Measurements from ENCODE around the gene EDAR.

Gene EDAR

GRCh38 chr2:108909275-108909823 lies 79.7 kb downstream of the EDAR start:
- DNase-seq (ENCODE audit: low read depth), result no peak
- no peak for TF ChIP-seq CTCF (IDR thresholded peaks at IDR 0.05; ENCODE audit: insufficient read depth, low read depth, low read length, missing control alignments)
- no peak overlapping the region for H3K4me3 ChIP-seq (ENCODE audit: low read length)

- H3K4me3 ChIP-seq (ENCODE audit: low read length), result no peak overlapping the region
- no peak for TF ChIP-seq CTCF (IDR thresholded peaks at IDR 0.05; ENCODE audit: insufficient read depth, low read depth, low read length, missing control alignments)
- DNase-seq (ENCODE audit: low read depth), result no peak
Observed at GRCh38 chr2:108908713-108909070, 80.3 kb downstream of the EDAR start.

- H3K4me3 ChIP-seq (ENCODE audit: low read length), result no peak overlapping the region
- no peak for TF ChIP-seq CTCF (IDR thresholded peaks at IDR 0.05; ENCODE audit: insufficient read depth, low read depth, low read length, missing control alignments)
- no peak for DNase-seq (ENCODE audit: low read depth)
Observed at GRCh38 chr2:108907822-108908712, 81.0 kb downstream of the EDAR start.

GRCh38 chr2:108906403-108907077 lies 82.5 kb downstream of the EDAR start:
- H3K4me3 ChIP-seq (ENCODE audit: low read length), result no peak overlapping the region
- no peak for TF ChIP-seq CTCF (IDR thresholded peaks at IDR 0.05; ENCODE audit: insufficient read depth, low read depth, low read length, missing control alignments)
- no peak for DNase-seq (ENCODE audit: low read depth)

GRCh38 chr2:108905906-108906305 lies 83.1 kb downstream of the EDAR start:
- DNase-seq (ENCODE audit: low read depth), result no peak
- H3K4me3 ChIP-seq (ENCODE audit: low read length), result no peak overlapping the region
- no peak for TF ChIP-seq CTCF (IDR thresholded peaks at IDR 0.05; ENCODE audit: insufficient read depth, low read depth, low read length, missing control alignments)

- no peak for TF ChIP-seq CTCF (IDR thresholded peaks at IDR 0.05; ENCODE audit: insufficient read depth, low read depth, low read length, missing control alignments)
- no peak overlapping the region for H3K4me3 ChIP-seq (ENCODE audit: low read length)
- DNase-seq (ENCODE audit: low read depth), result no peak
Observed at GRCh38 chr2:108905176-108905575, 83.8 kb downstream of the EDAR start.

Measured in epithelial cell of esophagus (primary cell).